Upper lobe of right lung (tissue), 1 donor: ENCODE measurements around the gene MAP1A. TPM values are rescaled to one million over a fixed set of nuclear protein-coding genes. Genes with fewer than 3 reads are reported as not detected.
A peak's percentile ranks its signal among the peaks of the same experiment; 100 is the strongest.

Source experiments
- ATAC-seq: fragments of 200-7000 bp; cut with Tn5 transposase; one replicate; pipeline ENCODE4 v1.9.1; 2020; ENCODE audit warnings: mild to moderate bottlenecking, moderate library complexity
- DNase-seq: peaks from one replicate; pipeline ENCODE4 v3.0.0-alpha.2; 2020
- H3K27ac ChIP-seq: fragments of 200-600 bp; one replicate; pipeline ENCODE4 v1.8.0; 2022
- H3K27me3 ChIP-seq: fragments of 200-600 bp; one replicate; pipeline ENCODE4 v1.8.0; 2022; ENCODE audit warnings: mild to moderate bottlenecking
- H3K36me3 ChIP-seq: fragments of 200-600 bp; one replicate; pipeline ENCODE4 v1.8.0; 2022
- H3K4me1 ChIP-seq: fragments of 200-600 bp; one replicate; pipeline ENCODE4 v1.8.0; 2022
- H3K4me3 ChIP-seq: fragments of 200-600 bp; one replicate; pipeline ENCODE4 v1.8.0; 2022; ENCODE audit warnings: mild to moderate bottlenecking
- H3K9me3 ChIP-seq: fragments of 200-600 bp; one replicate; pipeline ENCODE4 v1.8.0; 2022
- intact Hi-C: fragments of 100-400 bp; cut with DNase I; formaldehyde crosslinking; loops from one replicate; pipeline ENCODE4 v1.11.0; 2022
- total RNA-seq: library from RNA; stranded (reverse); fragmentation: NEBNext Ultra II Directional; extraction: Animal tissue kit (Norgen Biotek cat#: 25700); gene quantifications from one replicate; pipeline ENCODE4 v1.2.1, GENCODE V29; 2021
- TF ChIP-seq, protein P1 (sequence below): fragments of 200-600 bp; IDR thresholded peaks from one replicate; pipeline ENCODE4 v1.8.0; 2022; ENCODE audit warnings: antibody characterized with exemption
- donor health status: DM: no; HTN: yes; CAD: no; lungs with severe emphysema.

The MAP1A gene
- total RNA-seq, 1 donor from 2014 or later = 2.3 TPM

DNA sequence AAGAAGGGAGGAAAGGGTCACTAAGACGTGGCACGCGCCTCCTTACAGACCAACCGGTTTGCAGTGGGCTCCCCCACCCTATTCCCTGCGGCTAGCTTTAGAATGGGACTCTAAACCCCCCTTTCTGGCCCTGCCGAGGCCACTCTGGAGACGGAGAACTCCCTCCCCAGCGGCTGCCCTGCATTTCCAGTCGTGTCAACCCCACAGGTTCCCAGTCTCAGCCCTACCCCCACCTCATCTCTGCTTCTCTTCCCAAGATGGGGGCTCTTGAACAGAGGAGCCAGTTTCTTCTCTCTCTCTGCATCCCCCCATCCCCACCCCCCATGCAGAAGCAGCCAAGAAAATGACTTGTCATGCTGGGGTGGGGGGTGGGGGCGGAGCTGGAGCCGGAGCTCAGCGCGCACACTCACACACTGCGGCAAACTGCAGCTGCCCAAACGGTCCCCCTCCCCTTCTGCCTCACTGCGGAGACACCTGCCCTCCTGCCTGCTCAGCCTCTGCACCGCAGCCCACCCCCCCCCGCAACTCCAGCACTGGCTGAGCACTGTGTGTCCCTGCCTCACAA, 871 bp downstream of the MAP1A start:
- Histone ChIP-seq H3K4me1 (peaks cover 6% of the 10 kb centered on the region), H3K36me3 (no peaks in the 10 kb centered on the region), H3K4me3 (peak overlapping the region; percentile 40), H3K9me3 (no peaks in the 10 kb centered on the region), H3K27ac (no peak overlapping the region), H3K27me3 (no peaks in the 10 kb centered on the region)
- DNase-seq = peak; percentile 58
- ATAC-seq = peak; percentile 10
- TF ChIP-seq, protein P1, sequence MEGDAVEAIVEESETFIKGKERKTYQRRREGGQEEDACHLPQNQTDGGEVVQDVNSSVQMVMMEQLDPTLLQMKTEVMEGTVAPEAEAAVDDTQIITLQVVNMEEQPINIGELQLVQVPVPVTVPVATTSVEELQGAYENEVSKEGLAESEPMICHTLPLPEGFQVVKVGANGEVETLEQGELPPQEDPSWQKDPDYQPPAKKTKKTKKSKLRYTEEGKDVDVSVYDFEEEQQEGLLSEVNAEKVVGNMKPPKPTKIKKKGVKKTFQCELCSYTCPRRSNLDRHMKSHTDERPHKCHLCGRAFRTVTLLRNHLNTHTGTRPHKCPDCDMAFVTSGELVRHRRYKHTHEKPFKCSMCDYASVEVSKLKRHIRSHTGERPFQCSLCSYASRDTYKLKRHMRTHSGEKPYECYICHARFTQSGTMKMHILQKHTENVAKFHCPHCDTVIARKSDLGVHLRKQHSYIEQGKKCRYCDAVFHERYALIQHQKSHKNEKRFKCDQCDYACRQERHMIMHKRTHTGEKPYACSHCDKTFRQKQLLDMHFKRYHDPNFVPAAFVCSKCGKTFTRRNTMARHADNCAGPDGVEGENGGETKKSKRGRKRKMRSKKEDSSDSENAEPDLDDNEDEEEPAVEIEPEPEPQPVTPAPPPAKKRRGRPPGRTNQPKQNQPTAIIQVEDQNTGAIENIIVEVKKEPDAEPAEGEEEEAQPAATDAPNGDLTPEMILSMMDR = no peak
- intact Hi-C loops = no loop called here

- no peaks in the 10 kb centered on the region for H3K9me3 ChIP-seq
- peaks cover 6% of the 10 kb centered on the region for H3K4me1 ChIP-seq
- no peaks in the 10 kb centered on the region for H3K36me3 ChIP-seq
- no peaks in the 10 kb centered on the region for H3K27me3 ChIP-seq
- intact Hi-C loops = no loop called here
- peak; percentile 44 for DNase-seq
- no peak for ATAC-seq
- TF ChIP-seq, protein P1 = no peak
- no peak overlapping the region for H3K27ac ChIP-seq
- H3K4me3 ChIP-seq = no peak overlapping the region
Observed at GRCh38 chr15:43519196-43519595, 1.8 kb downstream of the MAP1A start.

DNA sequence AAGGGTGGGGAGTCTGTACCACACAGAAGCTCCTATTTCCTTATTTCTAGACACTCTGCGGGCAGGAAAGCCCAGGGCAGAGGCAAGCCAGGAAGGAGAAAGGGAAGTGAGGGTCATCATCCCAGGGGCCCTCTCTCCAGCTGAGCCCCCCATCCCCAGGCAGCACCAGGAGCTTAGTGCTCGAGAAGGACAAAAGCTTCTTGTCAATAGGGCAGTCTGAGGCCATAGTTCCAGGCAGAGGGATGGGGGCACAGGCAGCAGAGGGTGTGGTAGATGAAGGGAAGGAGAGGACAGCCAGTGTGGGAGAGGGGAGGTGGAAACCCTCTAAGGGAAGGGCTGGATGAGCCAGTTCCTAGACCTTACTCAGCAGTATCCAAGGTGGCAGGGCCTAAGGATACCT, 2.7 kb downstream of the MAP1A start:
- intact Hi-C loops = no loop called here
- Histone ChIP-seq H3K4me3 (no peak overlapping the region), H3K4me1 (peaks cover 6% of the 10 kb centered on the region), H3K36me3 (no peaks in the 10 kb centered on the region), H3K27me3 (no peaks in the 10 kb centered on the region), H3K9me3 (no peaks in the 10 kb centered on the region), H3K27ac (no peak overlapping the region)
- ATAC-seq (no peak), DNase-seq (peak; percentile 31)
- TF ChIP-seq, protein P1 = no peak

DNA sequence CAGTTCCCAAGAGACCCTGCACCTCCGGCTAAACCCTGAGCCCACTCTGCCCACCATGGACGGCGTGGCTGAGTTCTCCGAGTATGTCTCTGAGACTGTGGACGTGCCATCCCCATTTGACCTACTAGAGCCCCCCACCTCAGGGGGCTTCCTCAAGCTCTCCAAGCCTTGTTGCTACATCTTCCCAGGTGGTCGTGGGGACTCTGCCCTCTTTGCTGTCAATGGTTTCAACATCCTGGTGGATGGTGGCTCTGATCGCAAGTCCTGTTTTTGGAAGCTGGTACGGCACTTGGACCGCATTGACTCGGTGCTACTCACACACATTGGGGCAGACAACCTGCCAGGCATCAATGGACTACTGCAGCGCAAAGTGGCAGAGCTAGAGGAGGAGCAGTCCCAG, 4.0 kb downstream of the MAP1A start:
- TF ChIP-seq, protein P1 = no peak
- H3K27ac ChIP-seq = no peak overlapping the region
- intact Hi-C loops = no loop called here
- no peaks in the 10 kb centered on the region for H3K36me3 ChIP-seq
- no peak overlapping the region for H3K4me3 ChIP-seq
- DNase-seq (peak; percentile 33), ATAC-seq (no peak)
- no peaks in the 10 kb centered on the region for H3K9me3 ChIP-seq
- no peaks in the 10 kb centered on the region for H3K27me3 ChIP-seq
- H3K4me1 ChIP-seq = peaks cover 6% of the 10 kb centered on the region

- no peaks in the 10 kb centered on the region for H3K27me3 ChIP-seq
- H3K4me1 ChIP-seq = peaks cover 6% of the 10 kb centered on the region
- no peak overlapping the region for H3K27ac ChIP-seq
- no peaks in the 10 kb centered on the region for H3K9me3 ChIP-seq
- no peak overlapping the region for H3K4me3 ChIP-seq
- DNase-seq (no peak), ATAC-seq (no peak)
- no peaks in the 10 kb centered on the region for H3K36me3 ChIP-seq
- TF ChIP-seq, protein P1 = no peak
- intact Hi-C loops = no loop called here
Observed at GRCh38 chr15:43522247-43522646, 4.8 kb downstream of the MAP1A start.

- Histone ChIP-seq H3K4me3 (no peak overlapping the region), H3K27me3 (no peaks in the 10 kb centered on the region), H3K27ac (no peak overlapping the region), H3K9me3 (no peaks in the 10 kb centered on the region), H3K4me1 (no peaks in the 10 kb centered on the region), H3K36me3 (no peaks in the 10 kb centered on the region)
- intact Hi-C loops = no loop called here
- DNase-seq = no peak
- TF ChIP-seq, protein P1 = no peak
- ATAC-seq = no peak
Observed at GRCh38 chr15:43523646-43524045, 6.2 kb downstream of the MAP1A start.
